H1 (cell line): ENCODE measurements around the gene MYO16.
A peak's percentile ranks its signal among the peaks of the same experiment; 100 is the strongest.

Experiments
- CTCF ChIP-seq, 3 experiments: IDR thresholded peaks; 1 replicate in 2 of 3; 2 replicates in 1 of 3; pipeline versions ENCODE4 v1.5.1 to v1.6.1; 2011; ENCODE audit warnings: low read length in 3 of 3, mild to moderate bottlenecking in 3 of 3, inconsistent platforms in 2 of 3, low read depth in 1 of 3, moderate library complexity in 1 of 3; ENCODE audit not compliant: insufficient read depth in 1 of 3; ENCODE audit errors: control extremely low read depth in 1 of 3
- NRF1 ChIP-seq: IDR thresholded peaks from 2 replicates; pipeline ENCODE4 v1.6.1; 2011; ENCODE audit warnings: mild to moderate bottlenecking, low read depth, low read length, improper control_type of control experiment
- PHF8 ChIP-seq: fragments of 200-600 bp; sonication (generic); conservative IDR thresholded peaks from 2 replicates; pipeline ENCODE4 v1.7.1; 2012; ENCODE audit warnings: low read depth, mild to moderate bottlenecking, inconsistent platforms, low read length, moderate library complexity
- POLR2A ChIP-seq, 2 experiments: IDR thresholded peaks; 1 replicate in 1 of 2; 2 replicates in 1 of 2; pipeline ENCODE4 v1.6.1; 2011; ENCODE audit warnings: low read depth in 2 of 2, low read length in 2 of 2, mild to moderate bottlenecking in 2 of 2; ENCODE audit errors: control extremely low read depth in 1 of 2
- SIN3A ChIP-seq, 2 experiments: IDR thresholded peaks in 1 of 2; conservative IDR thresholded peaks in 1 of 2; 2 replicates each; pipeline ENCODE4 v1.6.1; 2011 to 2012; ENCODE audit warnings: low read length in 2 of 2, improper control_type of control experiment in 1 of 2, low read depth in 1 of 2, mild to moderate bottlenecking in 1 of 2
- TF ChIP-seq, protein P1 (sequence below): IDR thresholded peaks from 2 replicates; pipeline ENCODE4 v1.6.1; 2012; ENCODE audit warnings: inconsistent platforms
- TF ChIP-seq, protein P2 (sequence below): IDR thresholded peaks from 2 replicates; pipeline ENCODE4 v1.6.1; 2012; ENCODE audit warnings: inconsistent platforms

DNA sequence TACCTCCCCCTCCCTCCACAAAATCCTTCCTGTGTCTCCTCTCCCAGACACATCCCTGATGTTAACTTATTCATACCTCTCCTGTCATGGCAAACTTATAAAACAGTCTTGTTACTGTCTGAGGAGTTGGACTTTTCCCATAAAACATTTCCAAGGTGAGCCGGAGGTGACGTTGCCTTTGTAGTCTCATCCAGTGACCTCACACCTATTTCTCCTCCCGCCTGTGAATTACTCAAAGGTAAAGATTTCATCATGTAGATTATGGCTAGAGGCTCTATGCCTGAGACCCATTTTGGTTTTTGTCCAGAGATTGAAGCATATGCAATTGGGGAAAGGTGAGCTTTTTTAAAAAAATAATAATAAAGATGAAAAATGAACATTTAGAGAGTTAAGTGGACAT is 529.0 kb downstream of the MYO16 start:
- TF ChIP-seq CTCF (IDR thresholded peaks at IDR 0.05; ENCODE audit: control extremely low read depth in 1 of 3, insufficient read depth in 1 of 3, low read depth in 1 of 3, low read length in 3 of 3), result no peak
- TF ChIP-seq NRF1, result no peak
- no peak for TF ChIP-seq PHF8
- TF ChIP-seq, protein P1, sequence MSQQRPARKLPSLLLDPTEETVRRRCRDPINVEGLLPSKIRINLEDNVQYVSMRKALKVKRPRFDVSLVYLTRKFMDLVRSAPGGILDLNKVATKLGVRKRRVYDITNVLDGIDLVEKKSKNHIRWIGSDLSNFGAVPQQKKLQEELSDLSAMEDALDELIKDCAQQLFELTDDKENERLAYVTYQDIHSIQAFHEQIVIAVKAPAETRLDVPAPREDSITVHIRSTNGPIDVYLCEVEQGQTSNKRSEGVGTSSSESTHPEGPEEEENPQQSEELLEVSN, result peak; percentile 78
- no peak for TF ChIP-seq SIN3A (conservative IDR thresholded peaks at IDR 0.05 in 1 of 2, IDR thresholded peaks at IDR 0.05 in 1 of 2; ENCODE audit: low read depth in 1 of 2, low read length in 2 of 2)
- TF ChIP-seq, protein P2, sequence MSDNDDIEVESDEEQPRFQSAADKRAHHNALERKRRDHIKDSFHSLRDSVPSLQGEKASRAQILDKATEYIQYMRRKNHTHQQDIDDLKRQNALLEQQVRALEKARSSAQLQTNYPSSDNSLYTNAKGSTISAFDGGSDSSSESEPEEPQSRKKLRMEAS, result no peak
- no peak for TF ChIP-seq POLR2A (IDR thresholded peaks at IDR 0.05; ENCODE audit: control extremely low read depth in 1 of 2, low read depth in 2 of 2, low read length in 2 of 2)
